Measurements from ENCODE around the gene SLC22A14.
"Not testable (repeated sequence)": the region's sequence is repeated elsewhere in the genome, so short reads cannot be mapped to it uniquely, and the experiment has no call there.

SLC22A14 gene

GRCh38 chr3:38317192-38317759 lies 35.2 kb downstream of the SLC22A14 start:
- no peak for DNase-seq (ENCODE audit: low read depth)
- TF ChIP-seq CTCF (IDR thresholded peaks at IDR 0.05; ENCODE audit: insufficient read depth, low read depth, low read length, missing control alignments): no peak

GRCh38 chr3:38318766-38319671 lies 36.9 kb downstream of the SLC22A14 start:
- no peak for TF ChIP-seq CTCF (IDR thresholded peaks at IDR 0.05; ENCODE audit: insufficient read depth, low read depth, low read length, missing control alignments)
- no peak overlapping the region for H3K4me3 ChIP-seq (ENCODE audit: low read depth, low read length)
- DNase-seq (ENCODE audit: low read depth): no peak

More at GRCh38 chr3:38317192-38317759, 35.2 kb downstream of the SLC22A14 start:
- H3K4me3 ChIP-seq (ENCODE audit: low read depth, low read length): no peak overlapping the region

- not testable (repeated sequence) for DNase-seq (ENCODE audit: low read depth); H3K4me3 ChIP-seq (ENCODE audit: low read depth, low read length)
Observed at GRCh38 chr3:38320638-38321037, 38.5 kb downstream of the SLC22A14 start.

GRCh38 chr3:38323060-38323459 lies 41.0 kb downstream of the SLC22A14 start:
- no peak for DNase-seq (ENCODE audit: low read depth)
- TF ChIP-seq CTCF (IDR thresholded peaks at IDR 0.05; ENCODE audit: insufficient read depth, low read depth, low read length, missing control alignments): no peak
- no peak overlapping the region for H3K4me3 ChIP-seq (ENCODE audit: low read depth, low read length)

GRCh38 chr3:38325256-38325655 lies 43.2 kb downstream of the SLC22A14 start:
- no peak overlapping the region for H3K4me3 ChIP-seq (ENCODE audit: low read depth, low read length)
- DNase-seq (ENCODE audit: low read depth): no peak
- TF ChIP-seq CTCF (IDR thresholded peaks at IDR 0.05; ENCODE audit: insufficient read depth, low read depth, low read length, missing control alignments): no peak

GRCh38 chr3:38327335-38328009 lies 45.4 kb downstream of the SLC22A14 start:
- TF ChIP-seq CTCF (IDR thresholded peaks at IDR 0.05; ENCODE audit: insufficient read depth, low read depth, low read length, missing control alignments): no peak
- H3K4me3 ChIP-seq (ENCODE audit: low read depth, low read length): no peak overlapping the region
- DNase-seq (ENCODE audit: low read depth): no peak
